Kidney tubule cell (primary cell): Measurements from ENCODE around the gene ST14.
A peak's percentile ranks its signal among the peaks of the same experiment; 100 is the strongest.

Source experiments
- DNase-seq: peaks from one replicate; pipeline ENCODE4 v3.0.0-alpha.2; 2018; ENCODE audit warnings: low spot score

ST14 gene

GRCh38 chr11:130136107-130136506 lies 23.5 kb upstream of the ST14 start:
- DNase-seq, result no peak

GRCh38 chr11:130137999-130138398 lies 21.6 kb upstream of the ST14 start:
- no peak for DNase-seq

DNA sequence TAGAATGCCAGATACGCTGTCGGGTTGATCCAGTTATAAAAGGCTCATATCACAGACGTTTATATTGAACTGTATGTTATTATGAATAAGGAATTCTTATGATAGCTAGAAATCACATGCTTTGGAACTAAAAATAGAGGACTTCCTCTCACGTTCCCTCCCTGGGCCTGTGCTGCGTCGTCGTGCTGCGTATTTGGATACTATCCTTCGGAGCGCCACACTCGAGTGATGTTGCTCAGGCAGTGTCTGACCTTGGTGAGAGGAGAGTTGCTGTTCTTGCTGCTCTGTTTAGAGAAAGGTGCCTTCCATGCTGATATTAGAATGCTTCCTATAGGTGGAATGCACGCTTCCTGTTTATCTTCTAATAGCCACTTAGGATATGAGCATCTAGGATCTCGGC lies 20.2 kb upstream of the ST14 start:
- DNase-seq, result no peak

- DNase-seq, result no peak
Measured at GRCh38 chr11:130141561-130142341, 17.8 kb upstream of the ST14 start.

DNA sequence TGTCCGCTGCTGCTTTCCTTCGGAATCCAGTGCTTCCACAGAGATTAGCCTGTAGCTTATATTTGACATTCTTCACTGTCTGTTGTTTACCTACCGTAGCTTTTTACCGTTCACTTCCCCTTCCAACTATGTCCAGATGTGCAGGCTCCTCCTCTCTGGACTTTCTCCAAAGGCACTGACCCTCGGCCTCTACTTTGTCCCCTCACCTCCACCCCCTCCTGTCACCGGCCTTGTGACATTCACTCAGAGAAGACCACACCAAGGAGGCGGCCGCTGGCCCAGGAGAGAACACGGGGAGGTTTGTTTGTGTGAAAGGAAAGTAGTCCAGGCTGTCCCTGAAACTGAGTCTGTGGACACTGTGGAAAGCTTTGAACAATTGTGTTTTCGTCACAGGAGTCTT lies 15.4 kb upstream of the ST14 start:
- DNase-seq, result no peak

- DNase-seq, result peak; percentile 30
Measured at GRCh38 chr11:130144861-130145281, 14.7 kb upstream of the ST14 start.

DNA sequence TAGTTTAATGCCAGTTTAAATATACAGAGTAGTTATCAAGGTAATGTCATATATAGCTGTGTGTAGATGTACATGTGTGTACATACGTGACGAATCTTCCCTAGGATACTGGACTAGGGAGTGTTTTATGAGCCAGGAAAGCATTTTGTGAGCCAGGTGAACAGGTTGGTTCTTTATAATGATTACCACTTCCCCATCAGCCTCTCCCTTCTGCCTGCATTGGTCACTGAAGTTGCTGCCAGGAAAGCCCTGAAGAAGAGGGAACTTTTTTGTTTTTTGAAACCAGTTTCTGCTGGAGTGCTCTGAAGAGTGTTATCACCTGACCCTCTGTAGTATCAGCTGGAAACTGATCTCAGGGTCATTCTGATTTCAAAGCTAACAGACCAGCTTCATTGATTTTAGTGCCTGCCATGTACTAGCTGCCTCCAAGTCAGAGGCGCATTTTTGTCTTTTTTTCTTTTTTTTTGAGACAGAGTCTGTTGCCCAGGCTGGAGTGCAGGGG lies 14.2 kb upstream of the ST14 start:
- peak; percentile 24 for DNase-seq

DNA sequence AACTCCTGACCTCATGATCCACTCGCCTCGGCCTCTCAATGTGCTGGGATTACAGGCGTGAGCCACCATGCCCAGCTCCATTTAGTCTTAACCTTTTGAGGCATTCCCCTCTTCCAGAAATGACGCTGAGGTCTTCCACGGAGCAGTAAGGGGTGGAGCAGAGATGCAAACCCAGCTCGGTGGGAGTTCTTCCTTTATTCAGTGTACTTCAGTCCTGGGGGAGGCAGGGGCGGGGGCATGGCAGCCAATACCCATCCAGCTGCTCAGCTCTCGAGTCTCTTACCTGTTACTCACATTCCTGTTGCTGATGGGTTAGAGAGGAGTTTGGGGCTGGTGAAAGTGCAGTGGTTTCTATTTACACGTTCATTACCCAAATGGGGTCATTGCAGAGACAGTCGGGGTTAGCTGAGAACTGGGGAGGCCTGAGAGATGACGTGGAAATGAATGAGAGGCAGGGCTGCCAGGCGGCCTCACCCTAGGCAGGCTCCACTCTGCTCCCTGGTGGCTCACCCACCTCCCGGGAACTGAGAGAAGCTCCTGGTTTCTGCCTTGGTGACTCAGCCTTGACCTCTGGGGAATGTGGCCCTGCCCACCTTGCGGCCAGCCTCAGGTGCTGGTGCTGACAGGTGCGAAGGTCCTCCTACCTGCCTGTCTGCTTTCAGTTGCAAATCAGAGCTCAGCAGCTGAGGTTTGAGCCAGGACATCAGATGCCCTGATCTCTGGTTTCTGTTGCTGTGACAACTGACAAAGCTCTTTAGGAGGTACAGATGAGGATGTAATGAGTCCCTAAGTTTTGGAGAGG lies 13.4 kb upstream of the ST14 start:
- DNase-seq, result peak; percentile 96

DNA sequence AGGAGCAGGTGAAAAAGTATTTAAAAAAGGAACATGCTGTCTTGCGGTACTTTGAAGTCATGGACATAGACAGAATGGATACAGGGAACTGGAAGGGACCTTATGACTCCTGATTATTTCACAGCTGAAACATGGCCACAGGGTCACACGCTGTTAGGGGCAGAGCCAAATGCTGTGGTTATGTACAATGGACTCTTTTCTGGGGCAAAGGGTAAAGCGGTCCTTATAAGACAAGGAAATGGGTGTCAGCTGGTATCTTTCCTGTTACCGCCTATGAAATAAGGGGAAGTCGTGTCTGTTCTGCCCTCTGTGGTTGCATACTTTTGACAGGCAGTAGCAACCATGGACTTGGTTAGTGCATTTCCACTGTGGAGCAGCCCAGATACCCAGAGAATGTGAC lies 12.8 kb upstream of the ST14 start:
- DNase-seq, result peak; percentile 49

- no peak for DNase-seq
Measured at GRCh38 chr11:130148796-130149326, 10.7 kb upstream of the ST14 start.

- no peak for DNase-seq
Measured at GRCh38 chr11:130150790-130151189, 8.8 kb upstream of the ST14 start.

DNA sequence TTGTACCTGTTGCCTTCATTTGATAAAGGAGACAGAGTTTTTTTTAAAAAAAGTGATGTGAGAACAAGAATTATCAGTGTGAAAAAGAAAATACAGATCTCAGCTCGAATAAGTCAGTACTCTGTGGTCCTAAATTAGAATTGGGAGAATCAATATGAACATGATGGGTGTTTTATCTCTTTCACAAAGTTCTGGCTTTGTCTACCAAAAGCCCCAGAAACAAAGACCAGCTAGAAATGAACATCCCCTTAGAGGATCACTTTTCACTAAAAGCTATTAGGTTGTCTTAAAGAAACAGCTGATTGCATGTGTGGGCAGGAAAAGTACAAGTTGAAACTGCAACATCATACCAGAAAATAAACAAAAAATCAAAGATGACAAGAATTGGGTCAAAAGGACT lies 8.4 kb upstream of the ST14 start:
- DNase-seq, result no peak

GRCh38 chr11:130156108-130157022 lies 3.2 kb upstream of the ST14 start:
- peak; percentile 61 for DNase-seq

DNA sequence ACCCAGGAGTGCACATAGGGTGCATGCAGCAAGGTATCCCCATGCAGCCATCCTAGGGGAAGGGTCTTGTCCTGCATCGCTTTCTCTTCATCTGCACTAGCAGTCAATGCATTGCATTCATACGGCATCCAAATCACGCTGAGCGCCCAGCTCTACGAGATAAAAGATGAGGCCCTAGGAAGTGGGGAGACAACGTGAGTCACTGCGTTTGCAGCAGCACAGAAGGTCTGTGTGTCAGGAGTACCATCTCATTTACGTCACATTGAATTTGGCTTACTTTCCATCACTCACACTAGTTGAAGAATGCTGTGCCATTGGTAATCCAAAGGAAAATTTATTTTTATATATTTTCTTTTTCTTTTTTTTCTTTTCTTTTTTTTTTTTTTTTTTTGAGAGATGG lies 2.5 kb upstream of the ST14 start:
- DNase-seq, result no peak

DNA sequence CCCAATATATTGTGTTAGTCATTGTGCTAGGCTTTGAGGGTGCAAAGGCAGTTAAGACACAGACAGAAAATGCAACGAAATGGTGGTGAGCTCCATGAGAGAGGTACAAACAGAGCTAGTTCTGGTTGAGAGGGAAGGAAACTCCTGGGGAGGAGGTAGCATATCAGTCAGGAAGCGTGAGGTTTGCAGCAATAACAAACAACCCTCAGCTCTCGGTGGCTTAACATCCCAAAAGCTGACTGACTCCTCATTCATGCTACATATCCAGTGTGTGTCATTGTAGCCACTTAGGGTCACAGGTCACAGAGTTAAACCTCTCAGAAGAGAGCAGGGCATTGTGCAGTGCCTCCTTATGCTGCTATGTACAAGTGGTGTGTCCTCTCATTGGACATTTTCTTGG lies 1.7 kb upstream of the ST14 start:
- DNase-seq, result no peak

DNA sequence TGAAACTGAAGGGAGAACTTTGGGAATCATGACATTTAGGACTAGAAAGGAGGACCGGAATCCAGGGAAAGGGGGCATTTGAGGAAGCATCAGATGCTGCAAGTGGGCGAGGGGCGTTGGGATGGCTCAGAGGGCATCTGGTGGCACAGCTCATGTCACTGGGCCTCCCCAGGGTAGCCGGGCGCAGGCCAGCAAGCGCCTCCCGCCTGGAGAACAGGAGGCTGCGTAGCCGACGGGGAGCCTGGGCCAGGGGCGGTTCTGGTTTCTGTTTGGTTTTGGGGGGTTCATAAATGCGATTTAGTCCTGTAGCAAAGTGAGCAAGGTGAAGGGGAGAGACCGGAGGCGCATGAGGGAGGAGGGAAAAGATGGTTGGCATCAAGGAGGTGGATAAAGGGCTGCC lies 443 bp upstream of the ST14 start:
- no peak for DNase-seq

GRCh38 chr11:130160498-130161155 lies 1.0 kb downstream of the ST14 start:
- DNase-seq, result no peak

GRCh38 chr11:130161441-130162145 lies 2.0 kb downstream of the ST14 start:
- no peak for DNase-seq

- DNase-seq, result peak; percentile 64
Measured at GRCh38 chr11:130162733-130163132, 3.2 kb downstream of the ST14 start.

- DNase-seq, result peak; percentile 59
Measured at GRCh38 chr11:130163346-130164220, 4.0 kb downstream of the ST14 start.
